HepG2 (cell line): ENCODE data around the gene CFAP99. TPM values are rescaled to one million over a fixed set of nuclear protein-coding genes. Genes with fewer than 3 reads are reported as not detected.
A peak's percentile ranks its signal among the peaks of the same experiment; 100 is the strongest.

Experiments used
- ATAD3A ChIP-seq: sonication (generic); formaldehyde crosslinking; IDR thresholded peaks from 2 replicates; pipeline ENCODE4 v1.4.0; 2020; ENCODE audit warnings: missing genetic modification reagents
- DNMT1 ChIP-seq: sonication (generic); formaldehyde crosslinking; IDR thresholded peaks from 2 replicates; pipeline ENCODE4 v1.5.1; 2020; ENCODE audit warnings: mild to moderate bottlenecking, missing genetic modification reagents
- DR1 ChIP-seq: sonication (generic); formaldehyde crosslinking; IDR thresholded peaks from 2 replicates; pipeline ENCODE4 v1.8.0; 2021; ENCODE audit warnings: mild to moderate bottlenecking, missing genetic modification reagents, inconsistent platforms
- ELK4 ChIP-seq: sonication (generic); formaldehyde crosslinking; IDR thresholded peaks from 2 replicates; pipeline ENCODE4 v1.9.0; 2021; ENCODE audit warnings: missing genetic modification reagents, borderline replicate concordance
- GATAD1 ChIP-seq: IDR thresholded peaks from 2 replicates; pipeline ENCODE4 v1.6.1; 2016; ENCODE audit warnings: missing genetic modification reagents, missing compliant biosample characterization
- IKZF4 ChIP-seq: sonication (generic); formaldehyde crosslinking; IDR thresholded peaks from 2 replicates; pipeline ENCODE4 v1.5.1; 2020; ENCODE audit warnings: borderline replicate concordance, mild to moderate bottlenecking, low read depth, missing genetic modification reagents; ENCODE audit errors: not compliant biosample characterization
- MAF1 ChIP-seq: sonication (generic); formaldehyde crosslinking; IDR thresholded peaks from 2 replicates; pipeline ENCODE4 v1.5.0; 2020; ENCODE audit warnings: missing genetic modification reagents, borderline replicate concordance
- MIER3 ChIP-seq: IDR thresholded peaks from 2 replicates; pipeline ENCODE4 v1.6.1; 2016; ENCODE audit warnings: missing compliant biosample characterization, borderline replicate concordance
- PCBP2 ChIP-seq: fragments of 200-400 bp; formaldehyde crosslinking; optimal IDR thresholded peaks from 2 replicates; pipeline ENCODE3; 2018; ENCODE audit warnings: low read length, low read depth; ENCODE audit not compliant: poor library complexity, severe bottlenecking
- PRMT3 ChIP-seq: sonication (generic); formaldehyde crosslinking; IDR thresholded peaks from 2 replicates; pipeline ENCODE4 v1.8.1; 2022; ENCODE audit warnings: low read depth, mild to moderate bottlenecking, moderate library complexity, missing genetic modification reagents, borderline replicate concordance
- RBFOX2 ChIP-seq: fragments of 200-400 bp; formaldehyde crosslinking; IDR thresholded peaks from 2 replicates; pipeline ENCODE4 v1.6.1; 2017; ENCODE audit warnings: low read depth, mild to moderate bottlenecking, low read length
- SETDB1 ChIP-seq: sonication (generic); formaldehyde crosslinking; IDR thresholded peaks from 2 replicates; pipeline ENCODE4 v1.5.1; 2020; ENCODE audit warnings: missing genetic modification reagents, mild to moderate bottlenecking, borderline replicate concordance
- SNAI1 ChIP-seq: sonication (generic); formaldehyde crosslinking; IDR thresholded peaks from 2 replicates; pipeline ENCODE4 v1.5.0; 2020; ENCODE audit warnings: mild to moderate bottlenecking, missing genetic modification reagents, borderline replicate concordance
- SNRNP70 ChIP-seq: fragments of 200-400 bp; formaldehyde crosslinking; IDR thresholded peaks from 2 replicates; pipeline ENCODE4 v1.6.1; 2017; ENCODE audit warnings: mild to moderate bottlenecking, low read depth, low read length, moderate library complexity
- SRF ChIP-seq: IDR thresholded peaks from 2 replicates; pipeline ENCODE4 v1.6.1; 2011; ENCODE audit warnings: mild to moderate bottlenecking, low read depth, low read length, moderate library complexity
- SRSF9 ChIP-seq: fragments of 200-400 bp; formaldehyde crosslinking; IDR thresholded peaks from 2 replicates; pipeline ENCODE4 v1.6.1; 2018; ENCODE audit warnings: borderline replicate concordance, mild to moderate bottlenecking, low read depth, low read length; ENCODE audit not compliant: insufficient read depth, poor library complexity, severe bottlenecking
- TFAP4 ChIP-seq: sonication (generic); IDR thresholded peaks from 2 replicates; pipeline ENCODE4 v1.6.1; 2016; ENCODE audit warnings: low read depth, borderline replicate concordance
- TFE3 ChIP-seq: IDR thresholded peaks from 2 replicates; pipeline ENCODE4 v1.6.1; 2016
- THAP11 ChIP-seq: IDR thresholded peaks from 2 replicates; pipeline ENCODE4 v1.6.1; 2016; ENCODE audit warnings: missing biosample characterization, missing genetic modification reagents
- U2AF1 ChIP-seq: fragments of 200-400 bp; formaldehyde crosslinking; optimal IDR thresholded peaks from 2 replicates; pipeline ENCODE3; 2017; ENCODE audit warnings: mild to moderate bottlenecking, low read depth, low read length
- ZBTB14 ChIP-seq: sonication (generic); formaldehyde crosslinking; IDR thresholded peaks from 2 replicates; pipeline ENCODE4 v1.4.0; 2020; ENCODE audit warnings: missing genetic modification reagents
- ZBTB21 ChIP-seq: sonication (generic); formaldehyde crosslinking; IDR thresholded peaks from 2 replicates; pipeline ENCODE4 v1.4.0; 2020; ENCODE audit warnings: missing genetic modification reagents
- ZC3H13 ChIP-seq: sonication (generic); formaldehyde crosslinking; IDR thresholded peaks from 2 replicates; pipeline ENCODE4 v1.8.1; 2023; ENCODE audit warnings: mild to moderate bottlenecking, missing genetic modification reagents, moderate library complexity
- ZNF205 ChIP-seq: IDR thresholded peaks from 2 replicates; pipeline ENCODE4 v1.6.1; 2018; ENCODE audit warnings: missing biosample characterization, missing genetic modification reagents
- ZNF329 ChIP-seq: sonication (generic); formaldehyde crosslinking; IDR thresholded peaks from 2 replicates; pipeline ENCODE4 v1.9.0; 2021; ENCODE audit warnings: low read depth, mild to moderate bottlenecking, missing genetic modification reagents
- ZNF367 ChIP-seq: sonication (generic); formaldehyde crosslinking; IDR thresholded peaks from 2 replicates; pipeline ENCODE4 v1.4.0; 2020; ENCODE audit warnings: missing genetic modification reagents, borderline replicate concordance
- polyA plus RNA-seq, 8 experiments: library from polyadenylated mRNA; depleted of rRNA in 3 of 8; stranded (reverse) in 7 of 8; unstranded in 1 of 8; fragments of >200 nt; fragmentation: Illumina TruSeq in 4 of 8; extraction: Trizol in 4 of 8; gene quantifications; 2 replicates each; pipeline versions ENCODE4 v1.2.1 to v1.2.3, GENCODE V29; 2011 to 2016; ENCODE audit warnings: low read depth in 4 of 8, missing spikeins in 1 of 8, mixed read lengths in 1 of 8; ENCODE audit not compliant: insufficient read depth in 1 of 8
- total RNA-seq, 5 experiments: library from RNA; depleted of rRNA; stranded (reverse); fragments of >200 nt; fragmentation: Illumina TruSeq; extraction: Trizol; gene quantifications; 2 replicates each; pipeline ENCODE4 v1.2.3, GENCODE V29; 2016; ENCODE audit warnings: low read depth in 1 of 5

Gene CFAP99
- total and polyA plus RNA-seq, 2 of the 13 experiments (the other 11 are each of a cell fraction or from before 2014, with no cell fraction given) = not detected

- TF ChIP-seq ZC3H13 (CRISPR knock-in tag) = no peak
- no peak for TF ChIP-seq ZNF367 (CRISPR knock-in tag)
- no peak for TF ChIP-seq SNAI1 (CRISPR knock-in tag)
- no peak for TF ChIP-seq SNRNP70
- no peak for TF ChIP-seq PRMT3
- no peak for TF ChIP-seq ZNF205 (CRISPR knock-in tag)
- no peak for TF ChIP-seq DNMT1
- no peak for TF ChIP-seq TFE3 (CRISPR knock-in tag)
- no peak for TF ChIP-seq ATAD3A (CRISPR knock-in tag)
- peak; percentile 86 for TF ChIP-seq ZBTB14 (CRISPR knock-in tag)
- TF ChIP-seq SRSF9 = no peak
- no peak for TF ChIP-seq ELK4
- no peak for TF ChIP-seq DR1 (CRISPR knock-in tag)
- TF ChIP-seq MAF1 (CRISPR knock-in tag) = no peak
- no peak for TF ChIP-seq SRF
- peak; percentile 54 for TF ChIP-seq GATAD1
- TF ChIP-seq MIER3 (CRISPR knock-in tag) = 0 out of 2 replicates have a peak, but pooled peaks have one; percentile 46
- TF ChIP-seq RBFOX2 = no peak
- no peak for TF ChIP-seq U2AF1
- TF ChIP-seq ZNF329 (CRISPR knock-in tag) = no peak
- peak; percentile 98 for TF ChIP-seq THAP11 (CRISPR knock-in tag)
- no peak for TF ChIP-seq PCBP2
- peak; percentile 61; the same call in 1 of the 2 replicates for TF ChIP-seq TFAP4
- no peak for TF ChIP-seq IKZF4 (CRISPR knock-in tag)
- no peak for TF ChIP-seq SETDB1 (CRISPR knock-in tag)
- TF ChIP-seq ZBTB21 (CRISPR knock-in tag) = no peak
These were observed at the start of gene CFAP99 (continued) for GRCh38 chr4:2418650-2419571.
